H1 (cell line): ENCODE data around the gene UCP2. TPM values are rescaled to one million over a fixed set of nuclear protein-coding genes. Genes with fewer than 3 reads are reported as not detected.

Experiments
- polyA plus RNA-seq, 7 experiments: library from polyadenylated mRNA; depleted of rRNA in 3 of 7; stranded (reverse) in 5 of 7; unstranded in 2 of 7; fragments of >200 nt in 5 of 7; fragments of 200-250 nt in 2 of 7; gene quantifications; 1 replicate in 5 of 7; 2 replicates in 1 of 7; 4 replicates in 1 of 7; pipeline versions ENCODE4 v1.2.1 to v1.2.3, GENCODE V29; 2011 to 2013; ENCODE audit warnings: missing spikeins in 2 of 7, mixed read lengths in 2 of 7
- total RNA-seq: library from RNA; stranded (reverse); fragmentation: NEBNext Ultra II Directional; extraction: Animal tissue kit (Norgen Biotek cat#: 25700); gene quantifications from 2 replicates; pipeline ENCODE4 v1.2.1, GENCODE V29; 2021
- TF ChIP-seq, protein P1 (sequence below): IDR thresholded peaks from 2 replicates; pipeline ENCODE4 v1.6.1; 2011; ENCODE audit warnings: low read length, improper control_type of control experiment

The UCP2 gene
- total and polyA plus RNA-seq, 2 of the 8 experiments (the other 6 are each of a cell fraction or from before 2014, with no cell fraction given), result 46.2 to 55.2 TPM

DNA sequence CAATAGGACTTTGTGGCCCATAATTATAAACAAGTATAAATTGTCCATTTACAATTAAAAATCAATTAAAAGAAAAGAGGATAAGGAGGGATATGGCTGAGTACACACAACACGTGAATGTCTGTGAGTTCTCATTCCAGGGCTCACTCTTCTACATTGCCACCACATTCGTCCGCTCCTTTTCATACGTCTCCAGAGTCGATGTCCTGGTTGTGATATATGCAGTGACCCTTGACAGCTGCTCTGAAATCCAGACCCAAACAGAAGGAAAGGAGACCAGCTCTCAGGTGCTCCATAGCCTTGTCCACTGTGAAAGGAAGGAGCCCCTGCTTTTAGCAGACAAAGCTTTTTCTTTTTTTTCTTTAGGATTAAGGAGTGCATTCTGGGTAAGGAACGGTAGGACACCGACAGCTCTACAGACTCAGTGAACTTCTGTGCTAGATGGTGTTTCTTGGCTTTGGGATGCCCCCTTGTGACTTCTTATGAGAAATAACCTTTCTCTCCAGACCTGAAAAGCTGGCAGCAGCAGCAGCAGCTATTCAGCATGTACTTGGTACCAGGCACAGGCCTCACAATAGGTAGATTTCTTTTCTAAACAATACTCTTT lies 51.5 kb downstream of the UCP2 start (continued):
- TF ChIP-seq, protein P1, sequence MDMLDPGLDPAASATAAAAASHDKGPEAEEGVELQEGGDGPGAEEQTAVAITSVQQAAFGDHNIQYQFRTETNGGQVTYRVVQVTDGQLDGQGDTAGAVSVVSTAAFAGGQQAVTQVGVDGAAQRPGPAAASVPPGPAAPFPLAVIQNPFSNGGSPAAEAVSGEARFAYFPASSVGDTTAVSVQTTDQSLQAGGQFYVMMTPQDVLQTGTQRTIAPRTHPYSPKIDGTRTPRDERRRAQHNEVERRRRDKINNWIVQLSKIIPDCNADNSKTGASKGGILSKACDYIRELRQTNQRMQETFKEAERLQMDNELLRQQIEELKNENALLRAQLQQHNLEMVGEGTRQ, result no peak
